HG03460 (cell line): ENCODE measurements around the gene OR4N2.
"Not testable (repeated sequence)": the region's sequence is repeated elsewhere in the genome, so short reads cannot be mapped to it uniquely, and the experiment has no call there.

Experiments used
- ATAC-seq: cut with Tn5 transposase; IDR thresholded peaks from one replicate; pipeline ENCODE4 v1.9.1; 2021; ENCODE audit not compliant: unreplicated experiment

Gene OR4N2

GRCh38 chr14:19834203-19834848 is 30.8 kb downstream of the OR4N2 start:
- ATAC-seq = not testable (repeated sequence)

- ATAC-seq = no peak
Observed at GRCh38 chr14:19838433-19838832, 34.9 kb downstream of the OR4N2 start.

- ATAC-seq = no peak
Observed at GRCh38 chr14:19851365-19851764, 47.8 kb downstream of the OR4N2 start.

GRCh38 chr14:19866061-19866669 is 62.6 kb downstream of the OR4N2 start:
- ATAC-seq = not testable (repeated sequence)

GRCh38 chr14:19873178-19873577 is 69.6 kb downstream of the OR4N2 start:
- no peak for ATAC-seq

GRCh38 chr14:19874842-19875241 is 71.3 kb downstream of the OR4N2 start, which contains the start of gene OR4K2:
Gene OR4K2 (plus strand): TSS chr14:19875142. CDS start chr14:19876268, 1,126 bp downstream.
- ATAC-seq = no peak

GRCh38 chr14:19878029-19878642 is 74.6 kb downstream of the OR4N2 start:
- ATAC-seq = no peak
